Measurements from ENCODE around the gene VSIG10L. TPM values are rescaled to one million over a fixed set of nuclear protein-coding genes. Genes with fewer than 3 reads are reported as not detected.

The VSIG10L gene
- total RNA-seq, 1 donor = 0.43 TPM

DNA sequence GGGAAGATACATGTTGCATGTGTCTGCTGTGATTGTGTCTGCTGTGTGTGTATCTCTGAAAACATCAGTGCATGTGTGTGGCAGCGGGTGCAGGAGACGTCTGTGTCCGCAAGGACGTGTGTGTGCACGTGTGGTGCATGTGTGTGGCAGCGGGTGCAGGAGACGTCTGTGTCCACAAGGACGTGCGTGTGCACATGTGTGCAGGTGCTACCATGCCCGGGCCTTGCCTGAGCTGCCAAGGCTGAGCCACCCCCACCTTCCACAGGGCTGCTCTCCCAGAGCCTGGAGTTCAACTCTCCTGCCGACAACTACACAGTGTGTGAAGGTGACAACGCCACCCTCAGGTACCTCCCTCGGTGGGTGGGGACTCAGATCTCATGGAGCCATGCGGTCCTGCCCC lies 20.1 kb downstream of the VSIG10L start:
- H3K4me3 ChIP-seq (ENCODE audit: low read depth, low read length) = no peak overlapping the region
- TF ChIP-seq, protein P1, sequence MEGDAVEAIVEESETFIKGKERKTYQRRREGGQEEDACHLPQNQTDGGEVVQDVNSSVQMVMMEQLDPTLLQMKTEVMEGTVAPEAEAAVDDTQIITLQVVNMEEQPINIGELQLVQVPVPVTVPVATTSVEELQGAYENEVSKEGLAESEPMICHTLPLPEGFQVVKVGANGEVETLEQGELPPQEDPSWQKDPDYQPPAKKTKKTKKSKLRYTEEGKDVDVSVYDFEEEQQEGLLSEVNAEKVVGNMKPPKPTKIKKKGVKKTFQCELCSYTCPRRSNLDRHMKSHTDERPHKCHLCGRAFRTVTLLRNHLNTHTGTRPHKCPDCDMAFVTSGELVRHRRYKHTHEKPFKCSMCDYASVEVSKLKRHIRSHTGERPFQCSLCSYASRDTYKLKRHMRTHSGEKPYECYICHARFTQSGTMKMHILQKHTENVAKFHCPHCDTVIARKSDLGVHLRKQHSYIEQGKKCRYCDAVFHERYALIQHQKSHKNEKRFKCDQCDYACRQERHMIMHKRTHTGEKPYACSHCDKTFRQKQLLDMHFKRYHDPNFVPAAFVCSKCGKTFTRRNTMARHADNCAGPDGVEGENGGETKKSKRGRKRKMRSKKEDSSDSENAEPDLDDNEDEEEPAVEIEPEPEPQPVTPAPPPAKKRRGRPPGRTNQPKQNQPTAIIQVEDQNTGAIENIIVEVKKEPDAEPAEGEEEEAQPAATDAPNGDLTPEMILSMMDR (IDR thresholded peaks at IDR 0.05; ENCODE audit: insufficient read depth, low read depth, low read length) = no peak
- DNase-seq (ENCODE audit: low read depth) = no peak

DNA sequence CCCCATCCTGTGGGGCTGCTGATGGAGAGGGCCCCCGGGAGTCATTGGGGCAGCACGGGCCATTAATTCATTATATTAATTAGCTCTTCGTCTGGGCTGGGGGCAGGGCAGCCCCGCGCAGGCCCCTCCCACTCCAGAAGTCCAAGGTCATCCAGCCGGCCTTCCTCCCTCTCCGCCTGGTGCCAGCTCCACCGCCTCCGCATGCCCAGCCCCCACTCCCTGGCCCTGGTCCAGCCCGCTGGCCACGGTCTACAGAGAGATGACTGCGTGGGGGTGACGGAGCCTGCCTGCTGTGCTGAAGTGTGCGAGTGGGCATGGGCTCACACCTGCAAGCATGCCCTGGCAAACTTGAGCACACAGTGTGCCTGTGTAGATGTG lies 21.7 kb downstream of the VSIG10L start:
- H3K4me3 ChIP-seq (ENCODE audit: low read depth, low read length) = no peak overlapping the region
- TF ChIP-seq, protein P1 (IDR thresholded peaks at IDR 0.05; ENCODE audit: insufficient read depth, low read depth, low read length) = no peak
- no peak for DNase-seq (ENCODE audit: low read depth)

DNA sequence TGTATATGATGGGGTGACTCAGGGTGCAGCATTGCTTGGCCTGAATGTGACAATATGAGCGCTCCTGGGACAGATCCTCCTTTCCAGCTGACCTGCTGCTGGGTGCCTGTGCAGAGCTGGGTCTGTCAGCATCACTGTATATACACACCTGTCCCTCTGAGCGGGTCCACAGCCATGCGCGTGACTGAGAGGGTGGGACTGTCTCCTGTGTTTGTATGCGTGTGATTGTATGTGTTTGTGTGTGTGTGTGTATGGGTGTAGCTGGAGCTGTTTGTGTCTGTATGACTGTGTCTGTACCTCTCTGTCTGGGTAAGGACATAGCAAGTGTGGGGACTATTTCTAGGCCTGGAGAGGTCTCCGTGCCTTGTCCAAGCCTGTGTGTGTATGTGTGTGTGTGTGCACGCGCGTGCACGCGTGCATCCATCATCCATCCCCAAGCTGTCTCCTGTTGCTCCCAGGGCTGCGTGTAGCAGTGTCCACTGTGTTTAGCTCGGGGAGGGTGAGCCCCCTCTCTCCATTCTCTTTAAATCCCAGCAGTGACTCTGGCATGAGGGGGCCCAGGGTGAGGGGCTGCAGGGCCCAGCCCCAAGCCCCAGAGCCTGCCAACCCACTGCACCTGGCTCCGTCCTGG lies 22.2 kb downstream of the VSIG10L start:
- DNase-seq (ENCODE audit: low read depth) = no peak
- H3K4me3 ChIP-seq (ENCODE audit: low read depth, low read length) = no peak overlapping the region

DNA sequence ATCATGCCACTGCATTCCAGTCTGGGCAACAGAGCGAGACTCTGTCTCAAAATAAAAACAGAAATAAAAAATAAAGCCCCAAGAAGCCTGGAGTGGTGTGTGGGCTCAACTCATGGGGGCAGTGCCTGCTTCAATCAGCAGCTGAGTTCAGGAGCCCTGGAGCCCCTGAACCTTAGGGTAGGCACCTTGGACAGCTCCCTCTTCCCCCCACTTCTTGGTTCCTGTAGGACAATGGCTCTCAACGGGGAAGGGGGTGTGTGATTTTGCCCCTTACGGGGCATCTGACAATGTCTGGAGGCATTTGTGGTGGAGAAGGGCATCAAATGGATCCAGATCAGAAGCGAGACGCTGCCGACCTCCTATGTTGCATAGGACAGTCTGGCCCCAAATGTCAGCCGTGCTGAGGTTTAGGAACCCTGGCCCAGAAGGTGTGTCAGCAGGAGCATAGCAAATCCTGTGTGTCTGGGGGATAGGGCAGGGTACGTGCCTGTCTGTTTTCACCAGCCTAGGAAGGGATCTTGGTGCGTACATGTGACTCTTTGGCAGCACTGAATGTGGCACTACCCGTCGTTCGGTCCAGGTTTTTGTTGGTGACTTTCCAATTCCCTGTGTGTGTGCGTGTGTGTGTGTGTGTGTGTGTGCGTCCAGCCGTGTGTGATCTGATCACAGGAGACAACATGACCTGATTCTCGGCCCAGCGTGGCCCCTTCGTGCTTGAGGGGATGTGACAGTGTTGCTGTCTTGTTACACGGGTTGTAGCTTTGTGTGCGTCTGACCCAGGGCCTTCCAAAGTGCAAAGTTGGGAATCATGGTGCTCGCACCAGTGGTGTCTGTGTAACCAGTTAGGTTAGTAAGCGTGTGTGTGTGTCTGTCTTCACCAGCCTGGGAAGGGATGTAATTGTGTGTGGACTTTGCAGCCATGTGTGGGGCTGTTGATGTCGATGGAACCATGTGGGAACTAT lies 23.0 kb downstream of the VSIG10L start:
- TF ChIP-seq, protein P1 (IDR thresholded peaks at IDR 0.05; ENCODE audit: insufficient read depth, low read depth, low read length) = no peak
- no peak for DNase-seq (ENCODE audit: low read depth)
- no peak overlapping the region for H3K4me3 ChIP-seq (ENCODE audit: low read depth, low read length)

More for the DNA sequence above, 22.2 kb downstream of the VSIG10L start:
- TF ChIP-seq, protein P1 (IDR thresholded peaks at IDR 0.05; ENCODE audit: insufficient read depth, low read depth, low read length) = no peak

DNA sequence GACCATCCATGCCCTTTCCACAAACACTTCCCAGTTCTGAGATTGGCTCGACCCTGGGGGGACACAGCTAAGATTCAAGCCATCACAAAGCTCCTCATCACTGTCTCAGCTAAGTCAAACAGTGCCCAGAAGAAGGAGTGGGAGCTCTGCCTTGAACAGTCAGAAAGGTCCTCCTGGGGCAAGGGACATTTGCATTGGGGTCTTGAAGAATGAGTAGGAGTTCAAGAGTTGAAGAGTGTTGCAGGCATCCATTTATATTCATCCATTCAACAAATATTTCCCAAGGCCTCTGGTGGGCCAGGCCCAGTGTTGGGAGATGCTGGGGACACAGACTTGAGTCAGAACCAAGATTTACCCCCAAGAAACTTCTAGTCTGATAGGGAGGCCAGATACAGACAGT lies 24.0 kb downstream of the VSIG10L start:
- DNase-seq (ENCODE audit: low read depth) = no peak
- no peak overlapping the region for H3K4me3 ChIP-seq (ENCODE audit: low read depth, low read length)
- TF ChIP-seq, protein P1 (IDR thresholded peaks at IDR 0.05; ENCODE audit: insufficient read depth, low read depth, low read length) = no peak

DNA sequence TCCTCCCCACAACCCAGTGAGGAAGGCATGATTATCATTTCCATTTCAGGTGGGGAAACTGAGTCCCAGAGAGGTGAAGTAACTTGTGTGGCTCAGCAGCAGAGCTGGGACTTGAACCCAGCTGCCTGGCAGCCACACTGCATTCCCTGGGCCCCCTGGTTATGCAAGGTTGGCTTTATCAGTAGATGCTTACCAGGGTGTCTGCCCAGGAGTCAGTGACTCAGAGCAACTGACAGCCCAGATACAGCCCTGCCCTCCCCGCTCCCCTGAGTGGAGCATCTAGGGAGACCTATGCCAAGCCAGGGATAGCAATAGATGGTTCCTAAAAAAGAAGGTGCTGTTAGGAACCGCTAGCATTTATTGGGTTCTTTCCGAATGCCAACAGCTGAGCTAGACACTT lies 24.6 kb downstream of the VSIG10L start:
- no peak for DNase-seq (ENCODE audit: low read depth)
- no peak overlapping the region for H3K4me3 ChIP-seq (ENCODE audit: low read depth, low read length)
- TF ChIP-seq, protein P1 (IDR thresholded peaks at IDR 0.05; ENCODE audit: insufficient read depth, low read depth, low read length) = no peak
